ENCODE data around the gene CFAP73. TPM values are rescaled to one million over a fixed set of nuclear protein-coding genes. Genes with fewer than 3 reads are reported as not detected.

CFAP73 gene
- total RNA-seq, 3 donors from 2014 or later (not counting 1 experiment from before 2014, with no cell fraction given), result not detected

GRCh38 chr12:113109872-113110599 lies 39.5 kb upstream of the CFAP73 start:
- Histone ChIP-seq H3K27me3 (ENCODE audit: control insufficient read depth, insufficient read depth, low read length) (no peaks in the 10 kb centered on the region), H3K4me3 (ENCODE audit: low read length) (no peak overlapping the region), H3K4me1 (ENCODE audit: control insufficient read depth, insufficient read depth, low read length) (peaks cover 23% of the 10 kb centered on the region), H3K9me3 (ENCODE audit: control insufficient read depth, insufficient read depth, low read length) (no peaks in the 10 kb centered on the region), H3K36me3 (ENCODE audit: control insufficient read depth, insufficient read depth, low read length) (no peaks in the 10 kb centered on the region), H3K27ac (ENCODE audit: low read length) (peak overlapping the region; percentile 16)
- DNase-seq (peak in 1 of 2 donors; percentile 39), ATAC-seq (peak; percentile 35 to 74 (median 60))
- intact Hi-C loops (cut with micrococcal nuclease), result no loop called here
- H3K9me3 Mint-ChIP-seq, result no peaks in the 10 kb centered on the region
- H3K36me3 Mint-ChIP-seq, result no peaks in the 10 kb centered on the region
- WGBS (ENCODE audit: insufficient coverage), result 28% methylated on average over 7 of the region's 7 CpGs
- peaks cover 10 to 19% of the 10 kb centered on the region in 2 donors for H3K27me3 Mint-ChIP-seq (ENCODE audit: low read depth in 2 of 2)
- peaks cover 0 to 5% of the 10 kb centered on the region in 2 donors for H3K4me1 Mint-ChIP-seq
- no peak overlapping the region for H3K4me3 Mint-ChIP-seq
- TF ChIP-seq CTCF (IDR thresholded peaks at IDR 0.05), result no peak
- H3K27ac Mint-ChIP-seq, result no peak overlapping the region

GRCh38 chr12:113111247-113111646 lies 38.3 kb upstream of the CFAP73 start:
- DNase-seq, result no peak
- Mint-ChIP-seq H3K4me3 (no peak overlapping the region), H3K36me3 (no peaks in the 10 kb centered on the region), H3K4me1 (peaks cover 0 to 5% of the 10 kb centered on the region in 2 donors), H3K27me3 (ENCODE audit: low read depth in 2 of 2) (peaks cover 10 to 14% of the 10 kb centered on the region in 2 donors), H3K9me3 (no peaks in the 10 kb centered on the region), H3K27ac (no peak overlapping the region)
- no peak overlapping the region for H3K4me3 ChIP-seq (ENCODE audit: low read length)
- intact Hi-C loops (cut with micrococcal nuclease), result no loop called here
- H3K27ac ChIP-seq (ENCODE audit: low read length), result no peak overlapping the region
- H3K4me1 ChIP-seq (ENCODE audit: control insufficient read depth, insufficient read depth, low read length), result peaks cover 23% of the 10 kb centered on the region
- WGBS (ENCODE audit: insufficient coverage), result 81% methylated on average over 1 of the region's 3 CpGs
- no peaks in the 10 kb centered on the region for H3K27me3 ChIP-seq (ENCODE audit: control insufficient read depth, insufficient read depth, low read length)
- H3K36me3 ChIP-seq (ENCODE audit: control insufficient read depth, insufficient read depth, low read length), result no peaks in the 10 kb centered on the region
- no peak for ATAC-seq
- TF ChIP-seq CTCF (IDR thresholded peaks at IDR 0.05), result no peak
- H3K9me3 ChIP-seq (ENCODE audit: control insufficient read depth, insufficient read depth, low read length), result no peaks in the 10 kb centered on the region

GRCh38 chr12:113112043-113112899 lies 37.3 kb upstream of the CFAP73 start:
- Mint-ChIP-seq H3K9me3 (no peaks in the 10 kb centered on the region), H3K4me1 (peaks cover 0 to 5% of the 10 kb centered on the region in 2 donors), H3K27ac (no peak overlapping the region), H3K4me3 (no peak overlapping the region), H3K36me3 (no peaks in the 10 kb centered on the region), H3K27me3 (ENCODE audit: low read depth in 2 of 2) (peaks cover 6 to 14% of the 10 kb centered on the region in 2 donors)
- TF ChIP-seq CTCF (IDR thresholded peaks at IDR 0.05), result no peak
- Histone ChIP-seq H3K9me3 (ENCODE audit: control insufficient read depth, insufficient read depth, low read length) (no peaks in the 10 kb centered on the region), H3K4me1 (ENCODE audit: control insufficient read depth, insufficient read depth, low read length) (peaks cover 18% of the 10 kb centered on the region), H3K4me3 (ENCODE audit: low read length) (no peak overlapping the region), H3K36me3 (ENCODE audit: control insufficient read depth, insufficient read depth, low read length) (no peaks in the 10 kb centered on the region), H3K27me3 (ENCODE audit: control insufficient read depth, insufficient read depth, low read length) (no peaks in the 10 kb centered on the region), H3K27ac (ENCODE audit: low read length) (no peak overlapping the region)
- ATAC-seq (no peak), DNase-seq (no peak)
- 84% methylated on average over 39 of the region's 39 CpGs for WGBS (ENCODE audit: insufficient coverage)
- intact Hi-C loops (cut with micrococcal nuclease), result no loop called here

Measured in natural killer cell (primary cell).